Measurements from ENCODE around the gene LTA4H.

- TF ChIP-seq CTCF (IDR thresholded peaks at IDR 0.05), result no peak
- no peak for TF ChIP-seq POLR2AphosphoS5 (IDR thresholded peaks at IDR 0.05)
These were observed 79.7 kb downstream of the LTA4H start for GRCh38 chr12:95955549-95956159.

Measured in gastroesophageal sphincter (tissue), 3 donors.